ENCODE results near the gene THEM4. TPM values are rescaled to one million over a fixed set of nuclear protein-coding genes. Genes with fewer than 3 reads are reported as not detected.
"Not testable (repeated sequence)": the region's sequence is repeated elsewhere in the genome, so short reads cannot be mapped to it uniquely, and the experiment has no call there.

The THEM4 gene
- total RNA-seq, 4 donors from 2014 or later, result 28.5 to 32.5 (median 31.3) TPM

GRCh38 chr1:151892190-151892589 lies 17.1 kb downstream of the THEM4 start:
- H3K27ac ChIP-seq, result no peak overlapping the region
- intact Hi-C loops (cut with DNase I), result no loop called here
- no peak overlapping the region for H3K4me3 ChIP-seq (replicated peaks in 1 of 3)
- TF ChIP-seq POLR2A (IDR thresholded peaks at IDR 0.05), result no peak
- no peak for TF ChIP-seq CTCF (IDR thresholded peaks at IDR 0.05)
- no peak for DNase-seq
- H3K36me3 ChIP-seq, result peaks cover 0 to 13% of the 10 kb centered on the region in 2 donors
- no peaks in the 10 kb centered on the region for H3K9me3 ChIP-seq
- 91 to 96% methylated on average over 2 of the region's 2 CpGs for WGBS, 2 donors
- H3K27me3 ChIP-seq, result no peaks in the 10 kb centered on the region
- peaks cover 0 to 8% of the 10 kb centered on the region in 2 donors for H3K4me1 ChIP-seq

- H3K27ac ChIP-seq, result no peak overlapping the region
- intact Hi-C loops (cut with DNase I), result no loop called here
- H3K27me3 ChIP-seq, result no peaks in the 10 kb centered on the region
- peaks cover 0 to 13% of the 10 kb centered on the region in 2 donors for H3K36me3 ChIP-seq
- DNase-seq, result no peak
- WGBS, 2 donors, result 83 to 86% methylated on average over 3 of the region's 3 CpGs
- no peaks in the 10 kb centered on the region for H3K9me3 ChIP-seq
- H3K4me1 ChIP-seq, result peaks cover 0 to 5% of the 10 kb centered on the region in 2 donors
- H3K4me3 ChIP-seq (replicated peaks in 1 of 3), result no peak overlapping the region
- TF ChIP-seq CTCF (IDR thresholded peaks at IDR 0.05) (no peak), POLR2A (IDR thresholded peaks at IDR 0.05) (no peak)
These were observed 17.8 kb downstream of the THEM4 start for GRCh38 chr1:151891512-151891911.

GRCh38 chr1:151888972-151889570 lies 20.2 kb downstream of the THEM4 start:
- no peaks in the 10 kb centered on the region for H3K27me3 ChIP-seq
- peaks cover 0 to 7% of the 10 kb centered on the region in 2 donors for H3K36me3 ChIP-seq
- 97 to 98% methylated on average over 2 of the region's 2 CpGs for WGBS, 2 donors
- no peaks in the 10 kb centered on the region for H3K9me3 ChIP-seq
- H3K27ac ChIP-seq, result no peak overlapping the region
- intact Hi-C loops (cut with DNase I), result no loop called here
- DNase-seq, result no peak
- H3K4me3 ChIP-seq (replicated peaks in 1 of 3), result no peak overlapping the region
- no peaks in the 10 kb centered on the region for H3K4me1 ChIP-seq
- peak in 3 of 6 experiments; percentile 33 to 49 (median 37) for TF ChIP-seq CTCF (IDR thresholded peaks at IDR 0.05)
- TF ChIP-seq POLR2A (IDR thresholded peaks at IDR 0.05), result no peak

GRCh38 chr1:151887028-151887427 lies 22.3 kb downstream of the THEM4 start:
- H3K9me3 ChIP-seq, result no peaks in the 10 kb centered on the region
- no peaks in the 10 kb centered on the region for H3K4me1 ChIP-seq
- no peaks in the 10 kb centered on the region for H3K27me3 ChIP-seq
- H3K36me3 ChIP-seq, result no peaks in the 10 kb centered on the region
- H3K27ac ChIP-seq, result no peak overlapping the region
- WGBS, 2 donors, result 89 to 91% methylated on average over 1 of the region's 1 CpG
- intact Hi-C loops (cut with DNase I), result no loop called here
- no peak for DNase-seq
- TF ChIP-seq CTCF (IDR thresholded peaks at IDR 0.05) (no peak), POLR2A (IDR thresholded peaks at IDR 0.05) (no peak)
- no peak overlapping the region for H3K4me3 ChIP-seq (replicated peaks in 1 of 3)

GRCh38 chr1:151885479-151885878 lies 23.8 kb downstream of the THEM4 start:
- no peak for DNase-seq
- WGBS, 2 donors, result 85 to 88% methylated on average over 1 of the region's 1 CpG
- Histone ChIP-seq H3K27me3 (no peaks in the 10 kb centered on the region), H3K4me3 (replicated peaks in 1 of 3) (no peak overlapping the region), H3K27ac (no peak overlapping the region), H3K4me1 (no peaks in the 10 kb centered on the region), H3K9me3 (no peaks in the 10 kb centered on the region), H3K36me3 (no peaks in the 10 kb centered on the region)
- intact Hi-C loops (cut with DNase I), result no loop called here
- TF ChIP-seq CTCF (IDR thresholded peaks at IDR 0.05) (no peak), POLR2A (IDR thresholded peaks at IDR 0.05) (no peak)

- H3K36me3 ChIP-seq; H3K4me1 ChIP-seq; DNase-seq; H3K27ac ChIP-seq; intact Hi-C loops (cut with DNase I); H3K27me3 ChIP-seq; H3K4me3 ChIP-seq (replicated peaks in 1 of 3); H3K9me3 ChIP-seq: not testable (repeated sequence)
- 96% methylated on average over 5 of the region's 5 CpGs for WGBS, 2 donors
These were observed 24.4 kb downstream of the THEM4 start for GRCh38 chr1:151884879-151885278.

- H3K27me3 ChIP-seq; H3K9me3 ChIP-seq; H3K27ac ChIP-seq; DNase-seq; intact Hi-C loops (cut with DNase I); H3K36me3 ChIP-seq; H3K4me3 ChIP-seq (replicated peaks in 1 of 3); H3K4me1 ChIP-seq: not testable (repeated sequence)
- 96 to 98% methylated on average over 3 of the region's 3 CpGs for WGBS, 2 donors
These were observed 24.9 kb downstream of the THEM4 start for GRCh38 chr1:151884445-151884844.

- H3K4me1 ChIP-seq; H3K36me3 ChIP-seq; intact Hi-C loops (cut with DNase I); H3K27me3 ChIP-seq; H3K27ac ChIP-seq; H3K4me3 ChIP-seq (replicated peaks in 1 of 3); H3K9me3 ChIP-seq; DNase-seq: not testable (repeated sequence)
- WGBS, 2 donors, result 94 to 99% methylated on average over 4 of the region's 4 CpGs
These were observed 25.4 kb downstream of the THEM4 start for GRCh38 chr1:151883898-151884297.
